Measurements from ENCODE around the gene PPP1R9B.

GRCh38 chr17:50103941-50104340, 46.5 kb downstream of the PPP1R9B start:
- TF ChIP-seq CTCF (IDR thresholded peaks at IDR 0.05) (no peak), POLR2A (IDR thresholded peaks at IDR 0.05) (no peak)
